GM12891 (cell line): Measurements from ENCODE around the gene CCL2.

Experiments
- PAX5 ChIP-seq: IDR thresholded peaks from 2 replicates; pipeline ENCODE4 v1.6.1; 2011; ENCODE audit warnings: low read length, moderate library complexity, mild to moderate bottlenecking; ENCODE audit not compliant: insufficient read depth, severe bottlenecking
- POLR2A ChIP-seq: IDR thresholded peaks from 2 replicates; pipeline ENCODE4 v1.6.1; 2011; ENCODE audit warnings: low read depth, low read length, control low read depth
- POLR2AphosphoS5 ChIP-seq: IDR thresholded peaks from 2 replicates; pipeline ENCODE4 v1.6.1; 2011; ENCODE audit warnings: low read depth, low read length, control low read depth
- SPI1 ChIP-seq: IDR thresholded peaks from 2 replicates; pipeline ENCODE4 v1.6.1; 2011; ENCODE audit warnings: low read depth, low read length, control low read depth
- TAF1 ChIP-seq: IDR thresholded peaks from 2 replicates; pipeline ENCODE4 v1.6.1; 2011; ENCODE audit warnings: low read depth, low read length, control low read depth

DNA sequence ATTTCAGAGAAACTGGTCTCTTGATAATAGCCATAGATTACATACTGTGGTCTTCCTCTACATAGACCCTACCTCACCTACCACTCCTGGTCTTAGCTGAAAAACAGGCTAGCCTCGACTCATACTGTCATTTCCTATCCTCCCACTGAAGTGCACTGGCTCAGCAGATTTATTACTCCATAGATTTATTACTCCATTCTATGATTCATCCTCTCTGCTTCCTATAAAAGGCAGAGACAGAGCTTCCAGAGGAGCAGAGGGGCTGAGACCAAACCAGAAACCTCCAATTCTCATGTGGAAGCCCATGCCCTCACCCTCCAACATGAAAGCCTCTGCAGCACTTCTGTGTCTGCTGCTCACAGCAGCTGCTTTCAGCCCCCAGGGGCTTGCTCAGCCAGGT is 14.9 kb downstream of the CCL2 start, which contains the start of gene CCL7:
- TF ChIP-seq POLR2A (no peak), POLR2AphosphoS5 (no peak), TAF1 (no peak), SPI1 (no peak), PAX5 (no peak)
